Neural cell (in vitro differentiated cells): ENCODE measurements around the gene NKAIN2. TPM values are rescaled to one million over a fixed set of nuclear protein-coding genes. Genes with fewer than 3 reads are reported as not detected.

ENCODE experiments used
- H2AFZ ChIP-seq: fragments of 200-600, 300-800 bp; sonication (generic), shearing (Covaris generic); 2 replicates; pipeline ENCODE4 v1.6.0; 2014; ENCODE audit warnings: low read depth, mild to moderate bottlenecking, antibody characterized with exemption, low read length, moderate library complexity
- H3F3A ChIP-seq: fragments of 200-600 bp; shearing (Covaris generic); 2 replicates; pipeline ENCODE4 v1.6.1; 2016; ENCODE audit warnings: mild to moderate bottlenecking, moderate library complexity, mixed read lengths, antibody characterized with exemption, low read length; ENCODE audit not compliant: insufficient read depth, poor library complexity, severe bottlenecking
- H3K27ac ChIP-seq: fragments of 200-600, 300-800 bp; sonication (generic), shearing (Covaris generic); 2 replicates; pipeline ENCODE4 v1.5.1; 2014; ENCODE audit warnings: mild to moderate bottlenecking, low read length, moderate library complexity
- H3K27me3 ChIP-seq: fragments of 300-800, 200-600 bp; sonication (generic), shearing (Covaris generic); 2 replicates; pipeline ENCODE4 v1.6.0; 2014; ENCODE audit warnings: mild to moderate bottlenecking, low read depth, low read length, moderate library complexity; ENCODE audit not compliant: insufficient read depth
- H3K36me3 ChIP-seq: fragments of 300-800, 200-600 bp; sonication (generic), shearing (Covaris generic); 2 replicates; pipeline ENCODE4 v1.5.1; 2014; ENCODE audit warnings: mild to moderate bottlenecking, antibody characterized with exemption, low read length, moderate library complexity; ENCODE audit not compliant: insufficient read depth
- H3K4me2 ChIP-seq: fragments of 300-800, 200-600 bp; sonication (generic), shearing (Covaris generic); 2 replicates; pipeline ENCODE4 v1.6.0; 2014; ENCODE audit warnings: mild to moderate bottlenecking, low read length
- H3K4me3 ChIP-seq: fragments of 300-800, 200-600 bp; sonication (generic), shearing (Covaris generic); 2 replicates; pipeline ENCODE4 v1.5.1; 2014; ENCODE audit warnings: mild to moderate bottlenecking, low read length, moderate library complexity
- H3K79me2 ChIP-seq: fragments of 200-600 bp; shearing (Covaris generic); replicated peaks from 2 replicates; pipeline ENCODE4 v1.6.0; 2014; ENCODE audit warnings: mild to moderate bottlenecking, low read length, moderate library complexity; ENCODE audit not compliant: insufficient read depth
- H3K9ac ChIP-seq: fragments of 300-800, 200-600 bp; sonication (generic), shearing (Covaris generic); 2 replicates; pipeline ENCODE4 v1.6.1; 2016; ENCODE audit warnings: mild to moderate bottlenecking, low read length, mixed read lengths
- H3K9me2 ChIP-seq: fragments of 200-600 bp; shearing (Covaris generic); 2 replicates; pipeline ENCODE4 v1.6.1; 2016; ENCODE audit warnings: mild to moderate bottlenecking, low read length, mixed read lengths; ENCODE audit not compliant: insufficient read depth
- H3K9me3 ChIP-seq: fragments of 200-600, 300-800 bp; sonication (generic), shearing (Covaris generic); 2 replicates; pipeline ENCODE4 v1.6.1; 2016; ENCODE audit warnings: mild to moderate bottlenecking, mixed run types, low read length, moderate library complexity, mixed read lengths
- H4K20me1 ChIP-seq: fragments of 200-600 bp; shearing (Covaris generic); 2 replicates; pipeline ENCODE4 v1.6.1; 2016; ENCODE audit warnings: mild to moderate bottlenecking, mixed run types; ENCODE audit not compliant: insufficient read depth
- EP300 ChIP-seq: fragments of 450-650 bp; conservative IDR thresholded peaks from 2 replicates; pipeline ENCODE4 v1.6.1; 2014; ENCODE audit warnings: antibody characterized with exemption, mild to moderate bottlenecking, moderate library complexity; ENCODE audit not compliant: poor library complexity, severe bottlenecking
- EZH2 ChIP-seq: fragments of 200-600, 300-800 bp; shearing (Covaris generic), sonication (generic); IDR thresholded peaks from 2 replicates; pipeline ENCODE4 v1.6.1; 2014; ENCODE audit warnings: antibody characterized with exemption, low read length, borderline replicate concordance, mild to moderate bottlenecking; ENCODE audit not compliant: insufficient read depth, poor library complexity, severe bottlenecking
- MXI1 ChIP-seq: fragments of 450-650 bp; conservative IDR thresholded peaks from 2 replicates; pipeline ENCODE4 v1.6.1; 2014; ENCODE audit warnings: antibody characterized with exemption, mild to moderate bottlenecking; ENCODE audit not compliant: poor library complexity, severe bottlenecking
- POLR2AphosphoS5 ChIP-seq: IDR thresholded peaks from 2 replicates; pipeline ENCODE4 v1.6.1; 2012
- RAD21 ChIP-seq: fragments of 450-650 bp; conservative IDR thresholded peaks from 2 replicates; pipeline ENCODE4 v1.6.1; 2014; ENCODE audit warnings: antibody characterized with exemption, mild to moderate bottlenecking, moderate library complexity
- SMC3 ChIP-seq: fragments of 450-650 bp; conservative IDR thresholded peaks from 2 replicates; pipeline ENCODE4 v1.6.1; 2014; ENCODE audit warnings: antibody characterized with exemption, mild to moderate bottlenecking, moderate library complexity; ENCODE audit not compliant: poor library complexity
- TAF1 ChIP-seq: IDR thresholded peaks from 2 replicates; pipeline ENCODE4 v1.6.1; 2012; ENCODE audit warnings: low read depth
- polyA plus RNA-seq: library from polyadenylated mRNA; depleted of rRNA; stranded (reverse); fragments of >200 nt; gene quantifications from 2 replicates; pipeline ENCODE4 v1.2.3, GENCODE V29; 2014
- TF ChIP-seq, protein P1 (sequence below): fragments of 450-650 bp; IDR thresholded peaks from 2 replicates; pipeline ENCODE4 v1.5.1; 2014; ENCODE audit warnings: antibody characterized with exemption, mild to moderate bottlenecking, moderate library complexity; ENCODE audit not compliant: poor library complexity, severe bottlenecking
- TF ChIP-seq, protein P2 (sequence below): IDR thresholded peaks from 2 replicates; pipeline ENCODE4 v1.6.1; 2012; ENCODE audit warnings: borderline replicate concordance

Gene NKAIN2
- polyA plus RNA-seq, 1 donor from 2014 or later, result 23.2 TPM

DNA sequence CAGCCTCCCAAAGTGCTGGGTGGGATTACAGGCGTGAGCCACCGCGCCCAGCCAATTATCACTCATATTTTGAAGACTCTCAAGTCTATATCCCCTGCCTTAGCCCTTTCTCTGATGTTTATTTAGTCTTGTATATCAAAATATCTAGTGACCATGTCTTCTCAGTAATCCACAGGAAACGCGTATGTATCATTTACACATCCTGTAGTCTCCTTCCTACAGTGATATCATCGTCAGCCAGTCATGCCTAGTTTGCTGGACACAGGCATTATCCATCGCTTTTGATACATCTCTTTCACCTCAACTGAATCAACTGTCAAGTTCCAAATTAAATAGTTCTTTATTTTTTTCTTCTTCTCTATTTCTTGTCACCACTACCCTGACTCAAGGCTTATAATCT lies 223.7 kb downstream of the NKAIN2 start:
- Histone ChIP-seq H3F3A (no peaks in the 10 kb centered on the region), H3K4me2 (no peak overlapping the region), H2AFZ (no peak overlapping the region), H3K27me3 (peaks cover 3% of the 10 kb centered on the region), H3K4me3 (no peak overlapping the region), H3K9me3 (no peaks in the 10 kb centered on the region), H4K20me1 (no peaks in the 10 kb centered on the region), H3K36me3 (no peaks in the 10 kb centered on the region), H3K79me2 (no peaks in the 10 kb centered on the region), H3K27ac (no peak overlapping the region), H3K9ac (no peak overlapping the region), H3K9me2 (no peaks in the 10 kb centered on the region)
- TF ChIP-seq POLR2AphosphoS5 (no peak), MXI1 (no peak), EZH2 (no peak), TAF1 (no peak), SMC3 (no peak), RAD21 (no peak), EP300 (no peak)
- TF ChIP-seq, protein P1, sequence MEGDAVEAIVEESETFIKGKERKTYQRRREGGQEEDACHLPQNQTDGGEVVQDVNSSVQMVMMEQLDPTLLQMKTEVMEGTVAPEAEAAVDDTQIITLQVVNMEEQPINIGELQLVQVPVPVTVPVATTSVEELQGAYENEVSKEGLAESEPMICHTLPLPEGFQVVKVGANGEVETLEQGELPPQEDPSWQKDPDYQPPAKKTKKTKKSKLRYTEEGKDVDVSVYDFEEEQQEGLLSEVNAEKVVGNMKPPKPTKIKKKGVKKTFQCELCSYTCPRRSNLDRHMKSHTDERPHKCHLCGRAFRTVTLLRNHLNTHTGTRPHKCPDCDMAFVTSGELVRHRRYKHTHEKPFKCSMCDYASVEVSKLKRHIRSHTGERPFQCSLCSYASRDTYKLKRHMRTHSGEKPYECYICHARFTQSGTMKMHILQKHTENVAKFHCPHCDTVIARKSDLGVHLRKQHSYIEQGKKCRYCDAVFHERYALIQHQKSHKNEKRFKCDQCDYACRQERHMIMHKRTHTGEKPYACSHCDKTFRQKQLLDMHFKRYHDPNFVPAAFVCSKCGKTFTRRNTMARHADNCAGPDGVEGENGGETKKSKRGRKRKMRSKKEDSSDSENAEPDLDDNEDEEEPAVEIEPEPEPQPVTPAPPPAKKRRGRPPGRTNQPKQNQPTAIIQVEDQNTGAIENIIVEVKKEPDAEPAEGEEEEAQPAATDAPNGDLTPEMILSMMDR, result no peak
- TF ChIP-seq, protein P2, sequence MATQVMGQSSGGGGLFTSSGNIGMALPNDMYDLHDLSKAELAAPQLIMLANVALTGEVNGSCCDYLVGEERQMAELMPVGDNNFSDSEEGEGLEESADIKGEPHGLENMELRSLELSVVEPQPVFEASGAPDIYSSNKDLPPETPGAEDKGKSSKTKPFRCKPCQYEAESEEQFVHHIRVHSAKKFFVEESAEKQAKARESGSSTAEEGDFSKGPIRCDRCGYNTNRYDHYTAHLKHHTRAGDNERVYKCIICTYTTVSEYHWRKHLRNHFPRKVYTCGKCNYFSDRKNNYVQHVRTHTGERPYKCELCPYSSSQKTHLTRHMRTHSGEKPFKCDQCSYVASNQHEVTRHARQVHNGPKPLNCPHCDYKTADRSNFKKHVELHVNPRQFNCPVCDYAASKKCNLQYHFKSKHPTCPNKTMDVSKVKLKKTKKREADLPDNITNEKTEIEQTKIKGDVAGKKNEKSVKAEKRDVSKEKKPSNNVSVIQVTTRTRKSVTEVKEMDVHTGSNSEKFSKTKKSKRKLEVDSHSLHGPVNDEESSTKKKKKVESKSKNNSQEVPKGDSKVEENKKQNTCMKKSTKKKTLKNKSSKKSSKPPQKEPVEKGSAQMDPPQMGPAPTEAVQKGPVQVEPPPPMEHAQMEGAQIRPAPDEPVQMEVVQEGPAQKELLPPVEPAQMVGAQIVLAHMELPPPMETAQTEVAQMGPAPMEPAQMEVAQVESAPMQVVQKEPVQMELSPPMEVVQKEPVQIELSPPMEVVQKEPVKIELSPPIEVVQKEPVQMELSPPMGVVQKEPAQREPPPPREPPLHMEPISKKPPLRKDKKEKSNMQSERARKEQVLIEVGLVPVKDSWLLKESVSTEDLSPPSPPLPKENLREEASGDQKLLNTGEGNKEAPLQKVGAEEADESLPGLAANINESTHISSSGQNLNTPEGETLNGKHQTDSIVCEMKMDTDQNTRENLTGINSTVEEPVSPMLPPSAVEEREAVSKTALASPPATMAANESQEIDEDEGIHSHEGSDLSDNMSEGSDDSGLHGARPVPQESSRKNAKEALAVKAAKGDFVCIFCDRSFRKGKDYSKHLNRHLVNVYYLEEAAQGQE, result no peak

DNA sequence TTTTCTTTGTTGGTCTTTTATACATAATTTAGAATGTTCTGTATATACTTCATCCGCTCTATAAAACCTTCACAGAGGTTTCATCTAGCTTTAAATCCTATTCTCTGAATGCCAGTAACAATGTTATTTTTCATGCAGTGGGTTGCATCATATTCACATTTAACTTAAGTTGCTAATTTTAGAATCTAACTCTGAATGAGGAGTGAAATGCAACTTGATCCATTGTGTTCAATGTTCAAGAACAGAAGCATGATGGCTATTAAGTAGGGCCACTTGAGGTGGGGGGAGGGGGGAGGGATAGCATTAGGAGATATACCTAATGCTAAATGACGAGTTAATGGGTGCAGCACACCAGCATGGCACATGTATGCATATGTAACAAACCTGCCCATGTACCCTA lies 224.5 kb downstream of the NKAIN2 start:
- Histone ChIP-seq H3K4me2 (no peak overlapping the region), H3K9me2 (no peaks in the 10 kb centered on the region), H3F3A (no peaks in the 10 kb centered on the region), H3K4me3 (no peak overlapping the region), H4K20me1 (no peaks in the 10 kb centered on the region), H2AFZ (no peak overlapping the region), H3K79me2 (no peaks in the 10 kb centered on the region), H3K9me3 (no peaks in the 10 kb centered on the region), H3K27me3 (peaks cover 3% of the 10 kb centered on the region), H3K36me3 (no peaks in the 10 kb centered on the region), H3K27ac (no peak overlapping the region), H3K9ac (no peak overlapping the region)
- TF ChIP-seq MXI1, result no peak
- TF ChIP-seq, protein P1, result no peak
- TF ChIP-seq, protein P2, result no peak
